NCI-H510A (cell line): Measurements from ENCODE around the gene AP4E1.
A peak's percentile ranks its signal among the peaks of the same experiment; 100 is the strongest.
"Not testable (repeated sequence)": the region's sequence is repeated elsewhere in the genome, so short reads cannot be mapped to it uniquely, and the experiment has no call there.

Experiments
- DNase-seq: peaks from one replicate; lab custom pipeline; 2025; lab: John Stamatoyannopoulos, UW

AP4E1 gene

GRCh38 chr15:50908209-50909009, at the start of gene AP4E1:
TSS of gene AP4E1 (plus strand) at chr15:50908683. CDS start at chr15:50908779, 96 bp downstream.
- peak; percentile 60 for DNase-seq

- DNase-seq, result no peak
These were observed 47.7 kb upstream of the AP4E1 start for GRCh38 chr15:50860824-50861223.

GRCh38 chr15:50862553-50862952, 45.9 kb upstream of the AP4E1 start:
- no peak for DNase-seq

DNA sequence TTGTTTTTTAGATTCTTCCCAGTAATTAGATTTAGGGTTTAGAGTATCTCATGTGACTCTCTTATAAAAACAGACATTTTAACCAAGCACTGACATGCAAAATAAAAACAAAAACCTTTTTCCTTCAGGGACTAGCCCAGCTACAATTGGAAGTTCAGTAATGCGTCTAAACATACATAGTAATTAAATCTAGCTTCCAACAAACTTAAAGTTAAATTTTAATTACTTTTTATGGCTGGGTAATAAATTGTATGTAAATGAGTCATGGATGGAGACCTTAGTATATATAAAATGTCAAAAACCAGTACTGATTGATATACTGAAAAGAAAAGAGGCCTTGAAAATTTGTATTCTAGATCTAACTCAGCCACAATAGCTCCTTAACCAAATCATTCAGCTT, 43.6 kb upstream of the AP4E1 start:
- DNase-seq, result no peak

GRCh38 chr15:50865515-50866353, 42.7 kb upstream of the AP4E1 start:
- no peak for DNase-seq

GRCh38 chr15:50871832-50872231, 36.7 kb upstream of the AP4E1 start:
- DNase-seq, result no peak

DNA sequence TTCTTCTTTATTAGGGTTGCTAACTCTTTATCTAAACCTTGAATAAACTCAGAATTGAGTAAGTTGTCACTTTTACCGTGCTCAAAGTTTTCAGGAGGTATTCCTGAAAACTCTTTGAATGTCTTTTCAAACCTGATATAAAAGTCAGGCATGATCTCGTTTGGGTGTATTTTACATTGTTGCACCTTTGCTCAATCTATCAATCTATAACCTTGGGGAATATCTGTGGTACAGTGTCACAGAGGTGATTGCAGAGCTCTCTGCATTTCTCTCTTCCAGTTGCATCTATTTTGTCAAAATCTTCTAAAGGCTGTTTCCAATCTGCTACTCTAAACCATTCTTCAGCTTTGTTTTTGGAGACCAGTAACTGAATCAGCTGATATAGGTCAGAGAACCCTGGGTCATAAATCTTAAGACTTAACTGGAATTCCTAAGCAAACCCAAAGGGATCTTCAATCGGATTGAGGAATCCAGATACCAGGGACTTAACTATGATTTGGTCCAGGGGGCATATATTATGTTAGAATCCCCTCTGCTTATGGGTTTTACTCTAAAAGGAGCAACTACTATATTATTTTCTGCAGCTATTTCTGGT, 35.6 kb upstream of the AP4E1 start:
- DNase-seq, result no peak

DNA sequence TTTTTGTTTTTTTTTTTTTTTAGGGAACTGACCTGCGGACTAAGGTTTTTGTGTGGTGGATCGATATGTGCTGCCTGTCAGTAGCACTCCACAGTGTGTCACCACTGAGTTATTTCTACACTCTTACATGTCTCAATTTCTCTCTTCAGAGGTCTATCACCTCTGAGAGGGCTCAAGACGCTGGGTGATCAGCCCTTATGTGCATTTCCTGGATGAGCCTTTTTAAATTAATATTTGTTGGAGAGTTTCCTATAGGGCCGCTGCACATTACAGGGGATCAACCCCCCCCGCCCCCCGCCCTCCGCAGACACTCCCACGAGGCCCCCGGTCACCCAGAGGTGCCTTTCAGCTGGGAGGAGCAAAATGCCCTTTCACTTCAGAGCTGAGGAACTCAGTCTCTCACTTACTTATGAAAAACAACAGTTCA, 34.5 kb upstream of the AP4E1 start:
- no peak for DNase-seq

DNA sequence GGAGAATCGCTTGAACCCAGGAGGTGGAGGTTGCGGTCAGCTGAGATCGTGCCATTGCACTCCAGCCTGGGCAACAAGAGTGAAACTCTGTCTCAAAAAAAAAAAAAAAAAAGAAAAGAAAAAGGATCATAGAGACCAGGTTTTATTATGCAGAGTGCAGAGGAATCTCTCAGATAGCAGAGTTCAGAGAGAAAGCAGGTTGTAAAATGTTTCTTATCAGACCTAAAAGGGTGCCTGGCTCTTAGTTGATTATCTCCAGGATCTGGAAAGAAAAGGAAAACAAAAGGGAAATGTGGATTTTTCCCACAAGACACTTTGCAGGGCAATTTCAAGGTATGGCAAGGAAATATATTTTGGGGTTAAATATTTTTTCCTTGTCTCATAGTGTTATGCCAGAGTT, 33.2 kb upstream of the AP4E1 start:
- DNase-seq, result not testable (repeated sequence)

- DNase-seq, result no peak
These were observed 32.1 kb upstream of the AP4E1 start for GRCh38 chr15:50876260-50876988.

GRCh38 chr15:50876989-50877360, 31.5 kb upstream of the AP4E1 start:
- DNase-seq, result no peak

- no peak for DNase-seq
These were observed 29.4 kb upstream of the AP4E1 start for GRCh38 chr15:50879016-50879617.

DNA sequence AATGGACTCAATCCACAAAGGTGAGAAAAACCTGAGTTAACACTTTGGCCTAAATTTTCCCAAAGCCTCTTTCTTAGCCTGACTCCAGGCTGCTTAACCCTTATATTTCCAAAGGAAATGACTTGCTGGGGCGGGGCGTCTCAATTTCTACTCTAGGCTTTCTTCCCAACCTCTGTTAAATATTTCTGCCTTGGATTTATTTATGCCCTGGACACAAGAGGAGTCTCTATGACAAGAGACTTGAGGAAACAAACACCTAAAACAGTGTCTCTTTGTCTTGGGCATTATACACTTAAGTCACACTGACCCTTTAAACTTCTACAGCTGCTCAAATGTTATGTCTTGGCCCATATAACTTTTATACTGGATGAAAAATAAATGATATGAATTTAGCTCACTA, 28.3 kb upstream of the AP4E1 start:
- DNase-seq, result no peak

DNA sequence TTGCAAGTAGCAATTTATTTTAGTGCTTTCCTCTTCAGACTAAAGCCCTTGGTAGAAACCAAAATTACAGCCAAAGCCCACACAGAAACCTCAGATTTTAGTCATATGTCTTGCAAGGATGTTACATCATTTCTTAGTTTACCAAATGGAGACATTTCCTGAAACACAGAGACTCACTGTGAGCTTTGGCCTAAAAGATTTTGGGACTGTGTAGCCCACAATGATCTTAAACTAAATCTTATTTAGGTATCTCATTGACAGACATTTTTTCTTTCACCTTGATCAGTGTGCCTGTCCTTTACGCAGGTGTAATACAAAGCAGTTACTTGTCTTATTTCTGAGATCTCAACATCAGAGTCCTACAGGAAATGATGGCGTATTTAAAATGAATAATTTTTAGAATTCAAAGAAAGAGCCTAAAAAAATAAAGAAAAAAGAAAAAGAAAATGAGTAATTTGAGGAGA, 27.8 kb upstream of the AP4E1 start:
- no peak for DNase-seq

DNA sequence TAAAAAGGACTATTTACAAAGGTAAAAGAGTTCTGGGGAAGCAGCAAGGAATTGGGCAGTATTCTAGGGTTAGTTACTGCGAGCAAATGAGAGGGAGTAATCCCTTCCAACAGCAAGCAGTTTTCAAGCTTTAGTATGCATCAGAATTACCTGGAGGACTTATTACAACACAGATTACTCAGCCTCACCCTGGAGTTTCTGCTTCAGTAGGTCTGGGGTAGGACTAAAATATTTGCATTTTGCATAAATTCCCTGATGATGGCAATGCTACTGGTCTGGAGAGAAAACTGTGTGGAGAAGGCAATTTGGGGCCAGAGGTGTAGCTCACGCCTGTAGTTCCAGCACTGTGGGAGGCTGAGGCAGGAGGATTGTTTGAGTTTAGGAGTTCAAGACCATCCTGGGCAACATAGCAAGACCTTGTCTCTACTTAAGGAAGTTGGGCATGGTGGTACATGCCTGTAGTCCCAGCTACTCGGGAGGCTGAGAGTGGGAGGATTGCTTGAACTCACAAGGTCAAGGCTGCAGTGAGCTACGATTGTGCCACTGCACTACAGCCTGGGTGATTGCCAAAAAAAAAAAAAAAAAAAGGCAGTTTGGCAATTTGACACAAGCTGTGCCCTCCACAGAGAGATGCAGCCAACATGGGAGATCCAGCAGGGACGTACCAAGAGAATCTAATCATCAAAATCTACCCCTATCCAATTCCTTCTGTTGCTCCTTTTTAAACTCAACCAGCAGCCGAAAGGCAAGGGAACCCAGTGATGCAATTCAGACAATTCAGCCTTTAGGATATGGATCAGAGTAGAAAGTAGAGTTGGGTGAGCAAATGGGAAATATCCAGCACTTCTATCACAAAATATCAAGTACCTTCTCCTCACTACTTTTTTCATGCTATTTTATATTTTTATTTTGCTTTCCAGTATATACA, 27.1 kb upstream of the AP4E1 start:
- no peak for DNase-seq

GRCh38 chr15:50883903-50884302, 24.6 kb upstream of the AP4E1 start:
- no peak for DNase-seq

- no peak for DNase-seq
These were observed 23.9 kb upstream of the AP4E1 start for GRCh38 chr15:50884540-50884939.

GRCh38 chr15:50886139-50886467, 22.4 kb upstream of the AP4E1 start:
- no peak for DNase-seq

DNA sequence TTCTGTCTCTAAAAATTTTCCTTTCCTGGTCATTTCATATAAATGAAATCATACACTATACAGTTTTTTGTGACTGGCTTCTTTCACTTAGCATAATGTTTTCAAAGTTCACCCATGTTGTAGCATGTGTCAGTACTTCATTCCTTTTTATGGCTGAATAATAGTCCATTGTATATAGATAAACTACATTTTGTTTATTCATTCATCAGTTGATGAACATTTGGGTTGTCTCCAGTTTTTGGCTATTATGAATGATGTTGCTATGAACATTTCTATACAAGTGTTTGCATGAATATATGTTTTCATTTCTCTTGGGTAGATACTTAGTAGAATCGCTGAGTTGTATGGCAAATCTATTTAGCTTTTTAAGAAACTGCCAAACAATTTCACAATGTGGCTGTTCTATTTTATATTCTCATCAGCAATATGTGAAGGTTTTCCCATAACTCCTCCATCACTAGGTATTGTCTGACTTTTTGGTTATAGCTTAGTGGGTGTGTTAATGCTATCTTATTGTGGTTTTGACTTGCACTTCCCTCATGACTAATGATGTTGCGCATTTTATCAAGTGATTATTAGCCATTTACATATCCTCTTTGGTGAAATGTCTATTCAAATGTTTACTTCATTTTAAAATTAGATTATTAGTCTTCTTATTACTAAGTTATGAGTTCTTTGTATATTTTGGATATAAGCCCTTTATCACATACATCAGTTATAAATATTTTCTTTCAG, 21.7 kb upstream of the AP4E1 start:
- no peak for DNase-seq

GRCh38 chr15:50888054-50888453, 20.4 kb upstream of the AP4E1 start:
- DNase-seq, result no peak
